Measurements from ENCODE around the gene AUH.

The AUH gene

GRCh38 chr9:91222457-91222856, 139.3 kb downstream of the AUH start:
- no peak overlapping the region for H3K4me3 ChIP-seq (ENCODE audit: low read depth, low read length)
- no peak for TF ChIP-seq CTCF (IDR thresholded peaks at IDR 0.05; ENCODE audit: low read depth, low read length, missing control alignments)
- DNase-seq (ENCODE audit: low read depth): no peak

GRCh38 chr9:91221332-91221731, 140.4 kb downstream of the AUH start:
- no peak overlapping the region for H3K4me3 ChIP-seq (ENCODE audit: low read depth, low read length)
- no peak for TF ChIP-seq CTCF (IDR thresholded peaks at IDR 0.05; ENCODE audit: low read depth, low read length, missing control alignments)
- DNase-seq (ENCODE audit: low read depth): no peak

- TF ChIP-seq CTCF (IDR thresholded peaks at IDR 0.05; ENCODE audit: low read depth, low read length, missing control alignments): no peak
- no peak overlapping the region for H3K4me3 ChIP-seq (ENCODE audit: low read depth, low read length)
- DNase-seq (ENCODE audit: low read depth): no peak
Observed at GRCh38 chr9:91220491-91221135, 141.1 kb downstream of the AUH start.

- DNase-seq (ENCODE audit: low read depth): no peak
- no peak for TF ChIP-seq CTCF (IDR thresholded peaks at IDR 0.05; ENCODE audit: low read depth, low read length, missing control alignments)
- no peak overlapping the region for H3K4me3 ChIP-seq (ENCODE audit: low read depth, low read length)
Observed at GRCh38 chr9:91220021-91220420, 141.7 kb downstream of the AUH start.

GRCh38 chr9:91219557-91219956, 142.2 kb downstream of the AUH start:
- no peak for DNase-seq (ENCODE audit: low read depth)
- no peak overlapping the region for H3K4me3 ChIP-seq (ENCODE audit: low read depth, low read length)
- no peak for TF ChIP-seq CTCF (IDR thresholded peaks at IDR 0.05; ENCODE audit: low read depth, low read length, missing control alignments)

GRCh38 chr9:91217388-91217787, 144.3 kb downstream of the AUH start:
- DNase-seq (ENCODE audit: low read depth): no peak
- H3K4me3 ChIP-seq (ENCODE audit: low read depth, low read length): no peak overlapping the region
- TF ChIP-seq CTCF (IDR thresholded peaks at IDR 0.05; ENCODE audit: low read depth, low read length, missing control alignments): no peak

- no peak overlapping the region for H3K4me3 ChIP-seq (ENCODE audit: low read depth, low read length)
- no peak for DNase-seq (ENCODE audit: low read depth)
- TF ChIP-seq CTCF (IDR thresholded peaks at IDR 0.05; ENCODE audit: low read depth, low read length, missing control alignments): no peak
Observed at GRCh38 chr9:91214867-91215266, 146.9 kb downstream of the AUH start.

All from GM12864 (cell line).